GM12874 (cell line): ENCODE results near the gene CLIC1.

Experiments used
- TF ChIP-seq, protein P1 (sequence below): IDR thresholded peaks from 2 replicates; pipeline ENCODE4 v1.5.1; 2011; ENCODE audit warnings: low read depth, mild to moderate bottlenecking, control low read depth, low read length, moderate library complexity; ENCODE audit not compliant: insufficient read depth

CLIC1 gene

DNA sequence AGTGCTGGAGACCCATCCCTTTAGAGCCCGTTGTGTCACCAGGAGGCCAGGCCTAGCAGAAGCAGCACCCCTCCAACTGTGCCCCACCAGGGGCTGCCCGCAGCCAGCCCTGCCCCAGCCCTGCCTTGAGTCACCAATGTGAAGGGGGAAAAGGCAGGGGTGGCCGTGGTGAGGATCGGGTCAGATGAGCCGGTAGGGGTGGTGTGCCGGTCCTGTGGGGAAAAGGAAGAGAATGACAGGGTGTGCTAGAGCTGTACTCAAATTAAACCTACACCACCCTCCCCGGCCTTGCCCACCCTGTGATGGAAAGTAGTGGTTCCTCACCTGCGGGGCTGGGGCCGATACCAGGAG, 29.2 kb upstream of the CLIC1 start:
- TF ChIP-seq, protein P1, sequence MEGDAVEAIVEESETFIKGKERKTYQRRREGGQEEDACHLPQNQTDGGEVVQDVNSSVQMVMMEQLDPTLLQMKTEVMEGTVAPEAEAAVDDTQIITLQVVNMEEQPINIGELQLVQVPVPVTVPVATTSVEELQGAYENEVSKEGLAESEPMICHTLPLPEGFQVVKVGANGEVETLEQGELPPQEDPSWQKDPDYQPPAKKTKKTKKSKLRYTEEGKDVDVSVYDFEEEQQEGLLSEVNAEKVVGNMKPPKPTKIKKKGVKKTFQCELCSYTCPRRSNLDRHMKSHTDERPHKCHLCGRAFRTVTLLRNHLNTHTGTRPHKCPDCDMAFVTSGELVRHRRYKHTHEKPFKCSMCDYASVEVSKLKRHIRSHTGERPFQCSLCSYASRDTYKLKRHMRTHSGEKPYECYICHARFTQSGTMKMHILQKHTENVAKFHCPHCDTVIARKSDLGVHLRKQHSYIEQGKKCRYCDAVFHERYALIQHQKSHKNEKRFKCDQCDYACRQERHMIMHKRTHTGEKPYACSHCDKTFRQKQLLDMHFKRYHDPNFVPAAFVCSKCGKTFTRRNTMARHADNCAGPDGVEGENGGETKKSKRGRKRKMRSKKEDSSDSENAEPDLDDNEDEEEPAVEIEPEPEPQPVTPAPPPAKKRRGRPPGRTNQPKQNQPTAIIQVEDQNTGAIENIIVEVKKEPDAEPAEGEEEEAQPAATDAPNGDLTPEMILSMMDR: no peak

DNA sequence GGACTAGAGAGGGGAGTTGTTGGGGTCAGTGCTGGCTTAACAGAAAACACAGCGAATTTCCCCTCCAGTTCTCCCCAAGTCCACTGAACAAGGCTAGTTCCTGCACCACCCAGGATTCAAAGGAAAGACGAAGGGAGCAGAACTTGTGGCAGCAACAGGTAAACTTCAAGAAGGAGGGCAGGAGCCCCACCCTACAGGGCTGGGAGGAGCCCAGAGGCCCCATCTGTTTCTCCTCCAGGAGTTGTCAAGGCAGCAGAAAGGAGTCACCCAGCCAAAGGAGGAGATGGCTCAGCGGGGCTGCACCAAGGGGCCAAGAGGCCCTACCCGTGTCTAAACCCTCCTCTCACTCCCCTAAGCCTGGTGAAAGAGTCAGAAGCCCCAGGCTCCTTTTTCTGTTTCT, 27.9 kb upstream of the CLIC1 start:
- TF ChIP-seq, protein P1: no peak

DNA sequence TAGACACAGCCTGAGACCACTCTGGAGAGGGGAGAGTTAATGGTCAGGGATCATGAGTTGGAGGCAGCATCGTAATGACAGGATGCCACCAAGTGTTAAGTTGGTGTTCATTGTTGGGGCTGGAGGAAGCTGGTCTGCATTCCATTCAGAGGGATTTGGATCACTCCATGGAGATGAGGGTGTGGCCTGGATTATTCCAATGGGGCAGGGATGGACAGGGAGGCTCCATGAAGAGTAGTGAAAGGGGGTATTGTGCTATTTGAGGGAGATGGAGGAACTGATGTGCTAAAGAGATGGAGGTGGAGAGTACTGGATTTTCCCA, 27.2 kb upstream of the CLIC1 start:
- TF ChIP-seq, protein P1: no peak

DNA sequence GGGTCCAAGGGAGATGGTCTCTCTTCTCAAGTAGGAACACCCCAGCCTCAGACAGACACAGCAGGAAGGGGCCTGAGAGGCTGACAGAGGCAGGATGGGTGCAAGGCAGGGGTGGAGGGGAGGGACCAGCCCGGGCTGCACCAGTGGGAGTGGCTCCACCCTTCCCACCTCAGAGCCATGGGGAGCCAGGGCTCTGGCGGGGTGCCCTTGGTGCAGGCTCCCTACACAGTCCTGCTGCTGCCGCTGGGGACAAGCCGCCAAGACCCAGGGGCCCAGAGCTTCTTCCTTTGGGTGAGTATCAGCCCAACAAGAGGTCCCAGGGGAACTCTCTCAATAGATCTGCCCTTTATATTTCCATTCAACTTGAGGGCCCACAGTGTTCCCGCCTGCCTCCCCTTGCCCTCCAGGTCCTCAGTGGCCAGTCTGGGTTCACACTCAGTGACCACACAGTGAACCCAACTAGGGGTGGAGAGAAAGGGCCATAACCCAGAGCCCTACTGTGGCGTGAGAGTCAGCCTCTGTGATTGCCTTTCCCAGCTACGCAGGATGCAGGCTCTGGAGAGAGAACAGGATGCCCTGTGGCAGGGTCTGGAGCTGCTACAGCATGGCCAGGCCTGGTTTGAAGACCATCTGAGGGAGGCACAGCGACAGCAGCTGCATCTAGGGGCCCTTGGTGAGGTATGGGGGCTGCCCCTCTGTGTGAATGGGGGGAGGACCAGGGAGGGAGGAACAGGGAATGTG, 26.7 kb upstream of the CLIC1 start:
- TF ChIP-seq, protein P1: no peak

DNA sequence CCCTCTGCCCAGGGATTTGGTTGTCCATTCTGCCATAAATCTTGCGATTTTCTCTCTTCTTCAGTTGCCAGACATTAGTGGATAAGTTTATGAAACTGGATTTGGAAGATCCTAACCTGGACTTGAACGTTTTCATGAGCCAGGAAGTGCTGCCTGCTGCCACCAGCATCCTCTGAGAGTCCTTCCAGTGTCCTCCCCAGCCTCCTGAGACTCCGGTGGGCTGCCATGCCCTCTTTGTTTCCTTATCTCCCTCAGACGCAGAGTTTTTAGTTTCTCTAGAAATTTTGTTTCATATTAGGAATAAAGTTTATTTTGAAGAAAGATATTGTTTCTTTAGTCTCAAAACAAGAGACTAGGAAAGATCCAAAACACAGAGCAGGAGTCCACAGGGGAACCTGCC, 26.0 kb upstream of the CLIC1 start, which contains the start of gene SAPCD1:
Gene SAPCD1, plus strand, starts transcription at position 301 of the 400 bp plus-strand sequence. CDS start 399 bp downstream, outside the sequence.
- TF ChIP-seq, protein P1: no peak

DNA sequence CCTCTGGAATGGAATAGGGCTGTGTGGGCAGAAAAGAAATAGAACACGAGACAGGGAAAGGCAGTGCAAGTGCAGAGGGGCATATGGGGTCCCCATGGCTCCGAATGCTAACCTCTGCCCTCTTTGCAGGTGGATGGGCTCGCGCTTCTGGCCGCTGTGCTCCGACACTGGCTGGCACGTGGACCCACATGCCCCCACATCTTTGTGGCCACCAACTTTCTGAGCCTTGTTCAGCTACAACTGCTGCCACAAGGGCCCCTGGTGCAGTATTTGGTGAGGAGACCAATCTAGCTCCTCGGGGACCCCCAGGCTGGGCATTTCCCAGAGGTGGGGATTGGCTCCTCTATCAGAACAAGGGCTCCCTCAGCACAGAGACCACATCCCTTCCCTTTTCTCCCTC, 25.0 kb upstream of the CLIC1 start:
- TF ChIP-seq, protein P1: no peak

DNA sequence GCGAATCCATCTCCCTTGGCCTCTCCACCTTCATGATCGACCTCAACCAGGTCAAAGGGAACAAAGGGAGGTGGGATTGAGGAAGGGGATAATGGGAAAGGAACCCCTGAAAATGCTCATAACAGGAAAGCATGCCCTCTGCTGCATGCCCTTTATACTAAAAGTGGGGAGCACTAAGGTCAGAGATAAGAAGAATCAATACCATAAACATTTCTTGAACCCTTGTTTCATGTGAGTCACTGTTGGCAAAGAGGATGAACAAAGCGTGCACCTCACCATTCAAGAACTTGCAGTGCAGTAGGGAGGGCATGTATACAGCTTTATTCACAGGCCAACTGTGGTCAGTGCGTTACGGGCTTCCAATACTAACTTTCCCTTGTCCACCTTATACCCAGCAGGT, 24.5 kb upstream of the CLIC1 start:
- TF ChIP-seq, protein P1: no peak
